Lower lobe of right lung (tissue), 2 donors: ENCODE measurements around the gene UBXN10. TPM values are rescaled to one million over a fixed set of nuclear protein-coding genes. Genes with fewer than 3 reads are reported as not detected.

ENCODE experiments used
- ATAC-seq, 2 donors: fragments of 200-7000 bp; cut with Tn5 transposase; one replicate each; pipeline ENCODE4 v1.9.1; 2020 to 2022; ENCODE audit warnings: mild to moderate bottlenecking in 2 of 2, moderate library complexity in 2 of 2
- DNase-seq: peaks from one replicate; pipeline ENCODE4 v3.0.0-alpha.2; 2020
- H3K27ac ChIP-seq: fragments of 200-600 bp; one replicate; pipeline ENCODE4 v1.8.0; 2022
- H3K27me3 ChIP-seq: fragments of 200-600 bp; one replicate; pipeline ENCODE4 v1.8.0; 2022; ENCODE audit warnings: low read depth
- H3K36me3 ChIP-seq: fragments of 200-600 bp; one replicate; pipeline ENCODE4 v1.8.0; 2022; ENCODE audit warnings: mild to moderate bottlenecking
- H3K4me1 ChIP-seq: fragments of 200-600 bp; one replicate; pipeline ENCODE4 v1.8.0; 2022
- H3K4me3 ChIP-seq: fragments of 200-600 bp; one replicate; pipeline ENCODE4 v1.8.0; 2022; ENCODE audit warnings: mild to moderate bottlenecking
- H3K9me3 ChIP-seq: fragments of 200-600 bp; one replicate; pipeline ENCODE4 v1.8.0; 2022
- intact Hi-C: fragments of 100-400 bp; cut with DNase I; formaldehyde crosslinking; loops from one replicate; pipeline ENCODE4 v1.11.0; 2022
- total RNA-seq: library from RNA; stranded (reverse); fragmentation: NEBNext Ultra II Directional; extraction: Animal tissue kit (Norgen Biotek cat#: 25700); gene quantifications from one replicate; pipeline ENCODE4 v1.2.1, GENCODE V29; 2021
- TF ChIP-seq, protein P1 (sequence below): fragments of 200-600 bp; IDR thresholded peaks from one replicate; pipeline ENCODE4 v1.8.0; 2022; ENCODE audit warnings: antibody characterized with exemption, mild to moderate bottlenecking
- donor health status: DM: no; HTN: yes; CAD: no; lungs with severe emphysema.

The UBXN10 gene
- total RNA-seq, 1 donor from 2014 or later: 7.8 TPM

DNA sequence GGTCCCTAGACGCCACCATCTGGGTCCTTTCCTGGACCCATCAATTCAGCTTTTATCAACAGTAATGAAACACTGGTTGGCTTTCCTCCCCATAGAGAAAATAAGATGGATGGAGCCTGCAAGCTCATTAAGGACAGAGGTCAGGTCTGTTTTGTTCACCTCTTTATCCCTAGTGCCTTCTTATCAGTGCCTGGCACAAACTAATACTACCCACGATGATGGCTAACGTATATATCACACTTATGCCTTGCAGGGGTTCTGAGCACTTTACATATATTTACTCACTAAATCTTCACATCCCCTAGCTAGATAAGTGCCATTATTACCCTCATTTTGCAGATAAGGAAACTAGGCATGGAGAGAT is 5.1 kb upstream of the UBXN10 start:
- intact Hi-C loops: no loop called here
- peaks cover 3% of the 10 kb centered on the region for H3K27me3 ChIP-seq
- peaks cover 4% of the 10 kb centered on the region for H3K4me1 ChIP-seq
- no peak for DNase-seq
- H3K4me3 ChIP-seq: no peak overlapping the region
- H3K9me3 ChIP-seq: no peaks in the 10 kb centered on the region
- TF ChIP-seq, protein P1, sequence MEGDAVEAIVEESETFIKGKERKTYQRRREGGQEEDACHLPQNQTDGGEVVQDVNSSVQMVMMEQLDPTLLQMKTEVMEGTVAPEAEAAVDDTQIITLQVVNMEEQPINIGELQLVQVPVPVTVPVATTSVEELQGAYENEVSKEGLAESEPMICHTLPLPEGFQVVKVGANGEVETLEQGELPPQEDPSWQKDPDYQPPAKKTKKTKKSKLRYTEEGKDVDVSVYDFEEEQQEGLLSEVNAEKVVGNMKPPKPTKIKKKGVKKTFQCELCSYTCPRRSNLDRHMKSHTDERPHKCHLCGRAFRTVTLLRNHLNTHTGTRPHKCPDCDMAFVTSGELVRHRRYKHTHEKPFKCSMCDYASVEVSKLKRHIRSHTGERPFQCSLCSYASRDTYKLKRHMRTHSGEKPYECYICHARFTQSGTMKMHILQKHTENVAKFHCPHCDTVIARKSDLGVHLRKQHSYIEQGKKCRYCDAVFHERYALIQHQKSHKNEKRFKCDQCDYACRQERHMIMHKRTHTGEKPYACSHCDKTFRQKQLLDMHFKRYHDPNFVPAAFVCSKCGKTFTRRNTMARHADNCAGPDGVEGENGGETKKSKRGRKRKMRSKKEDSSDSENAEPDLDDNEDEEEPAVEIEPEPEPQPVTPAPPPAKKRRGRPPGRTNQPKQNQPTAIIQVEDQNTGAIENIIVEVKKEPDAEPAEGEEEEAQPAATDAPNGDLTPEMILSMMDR: no peak
- H3K36me3 ChIP-seq: no peaks in the 10 kb centered on the region
- no peak overlapping the region for H3K27ac ChIP-seq
- ATAC-seq: no peak

DNA sequence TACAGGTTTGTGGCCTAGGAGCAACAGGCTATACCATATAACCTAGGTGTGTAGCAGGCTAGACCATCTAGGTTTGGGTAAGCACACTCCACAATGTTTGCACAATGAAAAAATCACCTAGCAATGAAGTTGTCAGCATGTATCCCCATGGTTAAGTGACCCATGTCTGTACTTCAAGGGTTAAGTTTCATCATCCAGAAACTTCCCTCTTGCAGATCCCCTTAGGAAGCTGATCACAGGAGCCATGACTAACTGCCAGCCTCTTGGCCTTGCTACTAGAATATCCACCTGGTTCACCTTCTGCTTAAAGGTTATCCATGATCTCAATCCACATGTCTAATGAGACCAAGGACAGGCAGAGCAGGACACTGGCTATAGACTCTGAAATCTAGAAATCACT is 3.5 kb upstream of the UBXN10 start:
- Histone ChIP-seq H3K27me3 (peaks cover 8% of the 10 kb centered on the region), H3K4me1 (peaks cover 20% of the 10 kb centered on the region), H3K27ac (no peak overlapping the region), H3K9me3 (no peaks in the 10 kb centered on the region), H3K4me3 (no peak overlapping the region), H3K36me3 (no peaks in the 10 kb centered on the region)
- ATAC-seq (no peak), DNase-seq (no peak)
- TF ChIP-seq, protein P1: no peak
- intact Hi-C loops: no loop called here

DNA sequence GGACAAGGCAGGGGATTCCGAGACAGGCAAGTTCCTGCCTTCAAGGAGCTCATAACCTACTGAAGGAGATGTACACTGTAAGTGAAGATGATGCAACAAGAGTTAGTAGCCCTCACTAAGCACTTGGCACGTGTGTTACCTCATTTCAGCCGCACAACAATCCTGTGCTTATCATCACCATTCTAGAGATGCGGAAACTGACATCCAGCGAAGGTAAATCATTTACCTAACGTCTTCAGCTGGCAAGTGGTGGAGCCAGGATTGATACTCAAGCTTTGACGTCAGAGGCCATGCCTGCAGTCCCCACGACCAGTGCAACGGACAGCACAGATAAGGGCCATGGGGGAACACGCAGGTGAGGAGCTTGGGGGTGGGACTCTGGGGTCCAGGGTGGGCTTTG is 2.9 kb upstream of the UBXN10 start:
- Histone ChIP-seq H3K9me3 (no peaks in the 10 kb centered on the region), H3K36me3 (no peaks in the 10 kb centered on the region), H3K27ac (no peak overlapping the region), H3K4me3 (no peak overlapping the region), H3K27me3 (peaks cover 8% of the 10 kb centered on the region), H3K4me1 (peaks cover 21% of the 10 kb centered on the region)
- no peak for ATAC-seq
- TF ChIP-seq, protein P1: no peak
- no peak for DNase-seq
- intact Hi-C loops: no loop called here

DNA sequence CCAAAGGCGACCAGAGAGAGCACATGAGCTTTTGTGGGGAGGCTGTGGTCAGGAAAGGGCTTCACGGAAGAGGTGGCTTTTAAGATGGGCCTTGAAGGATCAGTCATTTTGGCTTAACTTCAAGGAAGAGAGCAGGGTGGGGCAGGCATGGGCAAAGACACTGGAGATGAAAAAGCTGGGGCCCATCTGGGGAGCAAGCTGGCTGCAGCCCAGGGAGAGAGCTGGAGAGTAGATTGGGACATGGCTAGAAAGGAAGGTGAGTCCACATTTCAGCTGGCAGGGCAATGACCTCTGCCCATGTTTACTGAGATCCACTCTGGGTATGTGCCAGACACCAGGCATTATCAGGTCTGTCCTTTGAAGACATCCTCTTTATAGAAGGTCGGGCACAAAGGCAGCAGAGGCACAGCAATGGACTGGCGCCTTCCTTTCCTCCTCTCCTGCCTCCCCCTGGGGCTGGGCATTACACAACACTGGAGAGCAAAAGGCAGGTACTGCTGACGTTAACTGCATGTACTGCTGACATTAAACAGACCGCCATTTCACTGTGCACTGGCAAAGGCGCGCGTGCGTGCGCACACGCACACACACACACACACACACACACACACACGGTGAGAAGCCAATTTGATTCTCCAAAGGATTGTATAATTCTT is 2.2 kb upstream of the UBXN10 start:
- Histone ChIP-seq H3K27me3 (peaks cover 8% of the 10 kb centered on the region), H3K4me1 (peaks cover 21% of the 10 kb centered on the region), H3K36me3 (no peaks in the 10 kb centered on the region), H3K4me3 (no peak overlapping the region), H3K9me3 (no peaks in the 10 kb centered on the region), H3K27ac (no peak overlapping the region)
- intact Hi-C loops: no loop called here
- ATAC-seq: no peak
- DNase-seq: no peak
- TF ChIP-seq, protein P1: no peak

DNA sequence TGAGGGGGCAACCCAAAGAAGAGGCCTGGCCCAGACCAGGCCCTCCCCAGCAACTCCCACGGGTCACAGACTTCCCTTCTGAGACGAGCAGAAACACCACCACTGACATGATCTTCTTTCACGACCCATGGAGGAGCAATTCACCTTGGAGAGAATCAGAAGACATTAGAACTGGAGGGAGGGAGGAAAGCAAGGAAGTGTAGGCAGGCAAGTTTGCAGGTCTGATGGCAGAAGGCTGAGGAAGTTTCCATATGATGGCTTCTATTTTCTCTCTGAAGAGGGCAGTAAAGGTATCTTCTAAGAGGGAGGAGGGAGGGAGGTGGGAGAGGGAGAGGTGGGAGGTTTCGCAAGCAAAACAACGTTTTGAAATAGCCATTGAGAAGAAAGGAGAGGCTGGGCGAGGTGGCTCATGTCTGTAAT is 1.4 kb upstream of the UBXN10 start:
- TF ChIP-seq, protein P1: no peak
- no peaks in the 10 kb centered on the region for H3K9me3 ChIP-seq
- H3K36me3 ChIP-seq: no peaks in the 10 kb centered on the region
- peaks cover 21% of the 10 kb centered on the region for H3K4me1 ChIP-seq
- DNase-seq: no peak
- intact Hi-C loops: no loop called here
- no peak for ATAC-seq
- no peak overlapping the region for H3K4me3 ChIP-seq
- no peak overlapping the region for H3K27ac ChIP-seq
- H3K27me3 ChIP-seq: peaks cover 8% of the 10 kb centered on the region
